ENCODE results near the gene DNASE1L3. TPM values are rescaled to one million over a fixed set of nuclear protein-coding genes. Genes with fewer than 3 reads are reported as not detected.

DNASE1L3 gene
- total and polyA plus RNA-seq, 2 of the 13 experiments (the other 11 are each of a cell fraction or from before 2014, with no cell fraction given), result 0.86 to 1.7 TPM

DNA sequence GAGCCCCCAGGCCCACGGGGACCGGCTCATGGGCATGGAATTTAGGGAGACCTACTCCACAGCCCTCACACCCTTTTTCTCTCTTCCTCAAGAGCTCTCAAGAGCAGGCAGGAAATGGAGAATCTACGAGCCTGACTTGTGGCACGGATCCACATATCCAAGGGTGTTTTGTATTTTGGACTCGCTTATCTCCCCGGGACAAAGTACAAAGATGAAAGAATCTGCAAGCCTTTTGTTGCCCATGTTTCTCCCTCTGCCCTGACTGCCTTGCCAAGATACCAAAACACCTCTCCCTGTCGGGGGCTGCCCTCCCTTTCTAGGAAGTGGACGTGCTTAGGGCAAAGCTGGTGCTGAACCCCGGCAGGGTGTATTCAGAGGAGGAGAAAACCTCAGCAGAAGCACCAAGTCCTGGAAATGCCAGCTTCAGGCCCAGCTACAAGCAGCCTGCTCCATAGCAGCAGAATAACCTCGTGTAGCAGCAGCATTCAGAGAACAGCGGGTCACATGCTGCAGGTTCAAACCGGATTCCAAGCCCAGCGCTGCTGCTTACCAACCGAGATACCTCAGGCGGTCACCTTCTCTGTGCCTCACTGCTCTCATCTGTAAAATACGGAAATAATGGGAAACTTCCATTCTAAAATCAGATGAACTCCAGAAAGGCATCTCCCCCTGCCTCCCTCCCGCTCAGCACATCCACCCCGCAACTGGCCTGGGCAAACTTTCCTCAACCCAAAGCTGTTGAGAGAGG, 35.2 kb downstream of the DNASE1L3 start (continued):
- TF ChIP-seq, protein P1, sequence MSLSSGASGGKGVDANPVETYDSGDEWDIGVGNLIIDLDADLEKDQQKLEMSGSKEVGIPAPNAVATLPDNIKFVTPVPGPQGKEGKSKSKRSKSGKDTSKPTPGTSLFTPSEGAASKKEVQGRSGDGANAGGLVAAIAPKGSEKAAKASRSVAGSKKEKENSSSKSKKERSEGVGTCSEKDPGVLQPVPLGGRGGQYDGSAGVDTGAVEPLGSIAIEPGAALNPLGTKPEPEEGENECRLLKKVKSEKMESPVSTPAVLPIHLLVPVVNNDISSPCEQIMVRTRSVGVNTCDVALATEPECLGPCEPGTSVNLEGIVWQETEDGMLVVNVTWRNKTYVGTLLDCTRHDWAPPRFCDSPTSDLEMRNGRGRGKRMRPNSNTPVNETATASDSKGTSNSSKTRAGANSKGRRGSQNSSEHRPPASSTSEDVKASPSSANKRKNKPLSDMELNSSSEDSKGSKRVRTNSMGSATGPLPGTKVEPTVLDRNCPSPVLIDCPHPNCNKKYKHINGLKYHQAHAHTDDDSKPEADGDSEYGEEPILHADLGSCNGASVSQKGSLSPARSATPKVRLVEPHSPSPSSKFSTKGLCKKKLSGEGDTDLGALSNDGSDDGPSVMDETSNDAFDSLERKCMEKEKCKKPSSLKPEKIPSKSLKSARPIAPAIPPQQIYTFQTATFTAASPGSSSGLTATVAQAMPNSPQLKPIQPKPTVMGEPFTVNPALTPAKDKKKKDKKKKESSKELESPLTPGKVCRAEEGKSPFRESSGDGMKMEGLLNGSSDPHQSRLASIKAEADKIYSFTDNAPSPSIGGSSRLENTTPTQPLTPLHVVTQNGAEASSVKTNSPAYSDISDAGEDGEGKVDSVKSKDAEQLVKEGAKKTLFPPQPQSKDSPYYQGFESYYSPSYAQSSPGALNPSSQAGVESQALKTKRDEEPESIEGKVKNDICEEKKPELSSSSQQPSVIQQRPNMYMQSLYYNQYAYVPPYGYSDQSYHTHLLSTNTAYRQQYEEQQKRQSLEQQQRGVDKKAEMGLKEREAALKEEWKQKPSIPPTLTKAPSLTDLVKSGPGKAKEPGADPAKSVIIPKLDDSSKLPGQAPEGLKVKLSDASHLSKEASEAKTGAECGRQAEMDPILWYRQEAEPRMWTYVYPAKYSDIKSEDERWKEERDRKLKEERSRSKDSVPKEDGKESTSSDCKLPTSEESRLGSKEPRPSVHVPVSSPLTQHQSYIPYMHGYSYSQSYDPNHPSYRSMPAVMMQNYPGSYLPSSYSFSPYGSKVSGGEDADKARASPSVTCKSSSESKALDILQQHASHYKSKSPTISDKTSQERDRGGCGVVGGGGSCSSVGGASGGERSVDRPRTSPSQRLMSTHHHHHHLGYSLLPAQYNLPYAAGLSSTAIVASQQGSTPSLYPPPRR (CRISPR knock-in tag; IDR thresholded peaks at IDR 0.05; ENCODE audit: borderline replicate concordance), result peak; percentile 93
- 0 out of 2 replicates have a peak, but pooled peaks have one; percentile 49 for TF ChIP-seq ZSCAN31 (CRISPR knock-in tag; IDR thresholded peaks at IDR 0.05; ENCODE audit: low read depth)
- TF ChIP-seq FOXK2 (IDR thresholded peaks at IDR 0.05), result peak; percentile 53; the same call in 1 of the 2 replicates
- no peak; the same call in 1 of the 2 replicates for TF ChIP-seq ZKSCAN5 (CRISPR knock-in tag; IDR thresholded peaks at IDR 0.05)
- peak; percentile 74 for TF ChIP-seq ZNF605 (CRISPR knock-in tag; IDR thresholded peaks at IDR 0.05)
- TF ChIP-seq SRSF4 (IDR thresholded peaks at IDR 0.05; ENCODE audit: low read depth, low read length, poor library complexity, severe bottlenecking), result no peak
- TF ChIP-seq MEIS2 (CRISPR knock-in tag; IDR thresholded peaks at IDR 0.05), result peak; percentile 44
- no peak for TF ChIP-seq ZNF253 (CRISPR knock-in tag; IDR thresholded peaks at IDR 0.05; ENCODE audit: borderline replicate concordance)
- peak; percentile 34; the same call in 1 of the 2 replicates for TF ChIP-seq MIXL1 (CRISPR knock-in tag; IDR thresholded peaks at IDR 0.05)
- no peak for TF ChIP-seq ZNF10 (CRISPR knock-in tag; IDR thresholded peaks at IDR 0.05; ENCODE audit: borderline replicate concordance, low read depth)
- no peak for TF ChIP-seq ZBTB21 (CRISPR knock-in tag; IDR thresholded peaks at IDR 0.05)
- TF ChIP-seq SOX6 (IDR thresholded peaks at IDR 0.05), result no peak
- TF ChIP-seq SOX6 (CRISPR knock-in tag; IDR thresholded peaks at IDR 0.05), result peak; percentile 97
- no peak for TF ChIP-seq NFATC3 (CRISPR knock-in tag; IDR thresholded peaks at IDR 0.05)
- no peak; a peak in 1 of 4 replicates for TF ChIP-seq NR2F1 (CRISPR knock-in tag; IDR thresholded peaks at IDR 0.05)
- no peak for TF ChIP-seq MYNN (CRISPR knock-in tag; IDR thresholded peaks at IDR 0.05; ENCODE audit: low read depth)
- 0 out of 2 replicates have a peak, but pooled peaks have one; percentile 19 for TF ChIP-seq ZNF747 (CRISPR knock-in tag; IDR thresholded peaks at IDR 0.05; ENCODE audit: borderline replicate concordance)
- TF ChIP-seq ZNF839 (CRISPR knock-in tag; IDR thresholded peaks at IDR 0.05; ENCODE audit: borderline replicate concordance), result no peak
- TF ChIP-seq ZNF501 (CRISPR knock-in tag; IDR thresholded peaks at IDR 0.05), result peak; percentile 72
- TF ChIP-seq ARNT2 (CRISPR knock-in tag; IDR thresholded peaks at IDR 0.05; ENCODE audit: low read depth), result peak; percentile 51; the same call in 1 of the 2 replicates
- TF ChIP-seq, protein P2, sequence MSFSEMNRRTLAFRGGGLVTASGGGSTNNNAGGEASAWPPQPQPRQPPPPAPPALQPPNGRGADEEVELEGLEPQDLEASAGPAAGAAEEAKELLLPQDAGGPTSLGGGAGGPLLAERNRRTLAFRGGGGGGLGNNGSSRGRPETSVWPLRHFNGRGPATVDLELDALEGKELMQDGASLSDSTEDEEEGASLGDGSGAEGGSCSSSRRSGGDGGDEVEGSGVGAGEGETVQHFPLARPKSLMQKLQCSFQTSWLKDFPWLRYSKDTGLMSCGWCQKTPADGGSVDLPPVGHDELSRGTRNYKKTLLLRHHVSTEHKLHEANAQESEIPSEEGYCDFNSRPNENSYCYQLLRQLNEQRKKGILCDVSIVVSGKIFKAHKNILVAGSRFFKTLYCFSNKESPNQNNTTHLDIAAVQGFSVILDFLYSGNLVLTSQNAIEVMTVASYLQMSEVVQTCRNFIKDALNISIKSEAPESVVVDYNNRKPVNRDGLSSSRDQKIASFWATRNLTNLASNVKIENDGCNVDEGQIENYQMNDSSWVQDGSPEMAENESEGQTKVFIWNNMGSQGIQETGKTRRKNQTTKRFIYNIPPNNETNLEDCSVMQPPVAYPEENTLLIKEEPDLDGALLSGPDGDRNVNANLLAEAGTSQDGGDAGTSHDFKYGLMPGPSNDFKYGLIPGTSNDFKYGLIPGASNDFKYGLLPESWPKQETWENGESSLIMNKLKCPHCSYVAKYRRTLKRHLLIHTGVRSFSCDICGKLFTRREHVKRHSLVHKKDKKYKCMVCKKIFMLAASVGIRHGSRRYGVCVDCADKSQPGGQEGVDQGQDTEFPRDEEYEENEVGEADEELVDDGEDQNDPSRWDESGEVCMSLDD (CRISPR knock-in tag; IDR thresholded peaks at IDR 0.05; ENCODE audit: borderline replicate concordance), result no peak
- no peak for TF ChIP-seq NFYB (CRISPR knock-in tag; IDR thresholded peaks at IDR 0.05)
- TF ChIP-seq ZNF30 (CRISPR knock-in tag; IDR thresholded peaks at IDR 0.05), result no peak
